ENCODE measurements around the gene MRPS5.

GRCh38 chr2:95058466-95058988, 63.1 kb downstream of the MRPS5 start:
- TF ChIP-seq REST (IDR thresholded peaks at IDR 0.05; ENCODE audit: insufficient read depth in 1 of 2, low read depth in 2 of 2, low read length in 2 of 2) = no peak
- TF ChIP-seq TAF1 (IDR thresholded peaks at IDR 0.05; ENCODE audit: borderline replicate concordance, insufficient read depth, low read length) = no peak
